HG02678 (cell line): ENCODE results near the gene NKAIN4.

ENCODE experiments used
- ATAC-seq: cut with Tn5 transposase; IDR thresholded peaks from one replicate; pipeline ENCODE4 v1.9.1; 2021; ENCODE audit warnings: mild to moderate bottlenecking, moderate library complexity; ENCODE audit not compliant: unreplicated experiment

The NKAIN4 gene

GRCh38 chr20:63288581-63289251, 34.5 kb upstream of the NKAIN4 start:
- ATAC-seq: no peak

GRCh38 chr20:63287697-63288580, 33.7 kb upstream of the NKAIN4 start:
- ATAC-seq: no peak

GRCh38 chr20:63286781-63287696, 32.8 kb upstream of the NKAIN4 start:
- no peak for ATAC-seq

- ATAC-seq: no peak
These were observed 31.7 kb upstream of the NKAIN4 start for GRCh38 chr20:63285636-63286615.

GRCh38 chr20:63284981-63285524, 30.8 kb upstream of the NKAIN4 start:
- no peak for ATAC-seq

- ATAC-seq: no peak
These were observed 30.3 kb upstream of the NKAIN4 start for GRCh38 chr20:63284544-63284949.

GRCh38 chr20:63284083-63284440, 29.8 kb upstream of the NKAIN4 start:
- no peak for ATAC-seq

GRCh38 chr20:63283397-63284082, 29.3 kb upstream of the NKAIN4 start:
- ATAC-seq: no peak

GRCh38 chr20:63282946-63283345, 28.7 kb upstream of the NKAIN4 start:
- ATAC-seq: no peak

- ATAC-seq: no peak
These were observed 27.7 kb upstream of the NKAIN4 start for GRCh38 chr20:63281742-63282665.

GRCh38 chr20:63280929-63281545, 26.8 kb upstream of the NKAIN4 start:
- ATAC-seq: no peak

- ATAC-seq: no peak
These were observed 26.1 kb upstream of the NKAIN4 start for GRCh38 chr20:63280371-63280770.

GRCh38 chr20:63279931-63280330, 25.7 kb upstream of the NKAIN4 start:
- no peak for ATAC-seq

GRCh38 chr20:63278661-63279060, 24.4 kb upstream of the NKAIN4 start:
- ATAC-seq: no peak

GRCh38 chr20:63277466-63278272, 23.4 kb upstream of the NKAIN4 start:
- no peak for ATAC-seq

GRCh38 chr20:63276956-63277355, 22.7 kb upstream of the NKAIN4 start:
- ATAC-seq: no peak

- no peak for ATAC-seq
These were observed 21.6 kb upstream of the NKAIN4 start for GRCh38 chr20:63275825-63276224.
